Activated CD4-positive, alpha-beta T cell treated with anti-CD3 and anti-CD28 coated beads, Interleukin-10, Interleukin-2, amounts not matched to agents 100 ng/mL and 50 ng/mL, durations not matched to agents 16 hours and 8 hours (primary cell): ENCODE results near the gene PRKCE.

Experiments used
- DNase-seq: peaks from one replicate; pipeline ENCODE4 v3.0.0-alpha.2; 2020

The PRKCE gene

DNA sequence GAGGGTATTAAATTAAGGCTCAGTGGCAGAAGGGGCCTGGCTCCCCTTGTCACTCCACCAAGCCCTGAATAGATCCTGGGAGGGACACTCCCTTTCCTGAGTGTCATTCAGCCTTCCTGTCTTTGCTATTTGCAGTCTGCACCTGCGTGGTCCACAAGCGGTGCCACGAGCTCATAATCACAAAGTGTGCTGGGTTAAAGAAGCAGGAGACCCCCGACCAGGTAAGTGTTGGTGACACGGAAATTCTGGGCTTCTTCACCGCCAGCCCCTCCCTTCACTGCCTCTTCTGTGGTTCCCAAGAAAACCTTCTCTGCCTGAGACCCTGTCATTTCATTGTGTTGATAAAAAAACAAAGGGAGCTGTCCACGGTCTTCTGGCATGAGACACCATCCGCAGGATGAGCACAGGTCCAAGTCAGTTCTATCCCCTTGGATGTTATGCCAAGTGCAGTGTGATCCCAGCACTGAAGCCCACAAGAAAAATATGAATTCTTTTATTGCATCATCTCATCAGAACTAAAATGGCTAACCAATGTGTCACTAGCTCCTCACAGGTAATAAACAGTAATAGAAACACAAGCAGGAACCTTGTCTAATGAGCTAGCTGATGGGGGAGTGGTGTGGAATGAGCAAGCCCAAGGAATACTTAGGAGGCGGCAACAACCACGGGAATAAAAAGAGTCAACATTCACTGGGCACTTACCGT lies 328.8 kb downstream of the PRKCE start:
- no peak for DNase-seq

DNA sequence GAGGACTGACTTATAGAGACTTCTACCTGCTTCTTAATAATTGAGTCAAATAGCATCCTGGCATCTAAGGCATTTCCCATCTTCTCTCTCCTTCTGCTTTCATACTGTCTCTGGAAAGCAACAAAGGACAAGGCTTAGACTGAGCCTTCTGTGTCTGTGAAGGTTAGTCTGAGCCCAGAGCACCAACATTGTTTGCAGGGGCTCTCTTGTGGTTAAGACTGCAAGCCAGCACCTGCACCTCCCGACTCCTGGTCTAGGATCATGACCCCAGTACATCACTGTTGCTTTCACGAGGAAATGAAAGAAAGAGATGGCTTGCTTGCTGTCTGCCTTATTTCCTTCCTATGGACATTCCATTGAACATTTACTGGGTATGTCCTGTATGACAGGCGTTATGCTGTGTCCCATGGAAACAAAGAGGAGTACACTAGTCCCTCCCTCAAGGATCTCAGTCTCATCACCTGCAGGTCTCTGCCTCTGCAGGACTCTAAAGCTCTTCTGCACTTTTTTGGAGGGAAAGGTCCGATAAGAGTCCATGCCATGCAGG lies 330.0 kb downstream of the PRKCE start:
- DNase-seq: no peak

DNA sequence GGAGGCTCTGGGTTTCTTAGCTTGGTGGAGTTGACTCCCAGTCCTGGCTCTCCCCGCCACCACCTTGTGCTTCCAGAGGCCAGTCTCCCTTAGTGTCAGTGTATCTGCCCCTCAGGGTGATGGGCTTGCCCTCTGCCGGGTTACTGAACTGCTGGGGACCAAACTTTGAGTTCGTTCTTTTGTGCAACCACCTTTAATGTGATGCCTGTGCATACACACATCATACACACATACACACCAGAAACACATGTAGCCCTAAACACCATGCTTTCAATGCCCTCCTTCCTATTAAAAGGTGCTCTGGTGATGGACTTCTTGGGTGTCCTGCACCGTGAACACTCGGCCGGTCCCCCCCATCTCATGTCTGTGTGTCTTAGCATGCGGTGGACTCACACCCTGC lies 330.6 kb downstream of the PRKCE start:
- DNase-seq: no peak

DNA sequence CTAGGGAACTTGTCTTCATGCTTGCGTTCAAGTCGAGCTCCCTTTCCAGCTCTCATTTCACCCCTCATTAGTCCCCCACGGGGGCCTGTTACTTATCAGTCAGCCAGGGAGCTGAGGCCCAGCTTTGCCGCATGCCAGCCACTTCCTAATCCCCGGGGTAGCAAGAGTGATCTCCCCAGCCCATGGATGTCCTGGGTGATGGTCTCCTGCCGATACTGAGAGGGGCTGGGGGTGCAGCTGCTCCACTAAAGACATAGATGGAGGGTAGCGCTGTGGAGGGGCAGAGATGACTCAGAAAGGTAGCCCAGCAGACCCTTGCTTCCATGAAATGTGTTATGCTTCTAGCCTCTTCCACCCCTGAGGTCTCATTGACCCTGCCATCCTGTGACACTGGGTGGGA lies 331.7 kb downstream of the PRKCE start:
- no peak for DNase-seq

DNA sequence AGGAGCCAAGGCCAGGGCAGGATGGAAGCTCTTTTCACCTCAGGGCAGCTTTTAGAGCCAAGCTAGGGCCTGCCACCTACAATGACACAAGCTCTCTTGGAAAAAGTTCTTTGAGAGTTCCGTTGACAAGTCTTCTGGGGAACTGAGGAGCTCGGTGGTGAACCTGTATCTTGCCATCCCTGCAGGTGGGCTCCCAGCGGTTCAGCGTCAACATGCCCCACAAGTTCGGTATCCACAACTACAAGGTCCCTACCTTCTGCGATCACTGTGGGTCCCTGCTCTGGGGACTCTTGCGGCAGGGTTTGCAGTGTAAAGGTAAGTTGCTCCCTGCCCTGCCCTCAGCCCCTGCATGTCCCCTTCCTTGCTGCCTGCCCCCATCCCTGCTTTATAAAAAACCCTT lies 332.9 kb downstream of the PRKCE start:
- no peak for DNase-seq

DNA sequence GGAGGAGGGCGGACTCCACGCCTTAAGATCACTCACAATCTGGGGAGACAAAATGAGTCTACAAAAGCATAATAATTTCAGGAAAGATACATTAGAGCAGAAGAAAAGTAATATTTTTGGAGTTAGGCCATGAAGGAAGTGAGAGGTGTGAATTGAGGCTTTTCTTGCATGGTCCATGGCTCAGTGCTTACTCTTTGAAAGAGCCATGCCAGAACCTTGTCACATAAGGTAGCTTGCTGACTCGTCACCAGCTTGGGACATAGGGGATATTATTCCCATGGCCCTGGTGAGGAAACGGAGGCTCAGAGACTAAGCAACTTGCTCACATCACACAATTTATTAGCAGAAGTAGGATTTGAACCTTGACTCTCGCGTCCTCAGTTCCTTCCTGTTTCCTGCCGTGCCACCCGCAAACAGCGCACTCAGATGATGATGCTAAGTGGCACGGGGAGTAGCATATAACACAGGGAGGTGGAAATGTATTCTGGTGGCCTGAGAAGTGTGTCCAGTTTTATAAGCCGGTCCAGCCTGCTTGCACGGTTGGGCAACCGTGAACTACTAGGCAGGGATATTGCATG lies 333.5 kb downstream of the PRKCE start:
- DNase-seq: no peak

DNA sequence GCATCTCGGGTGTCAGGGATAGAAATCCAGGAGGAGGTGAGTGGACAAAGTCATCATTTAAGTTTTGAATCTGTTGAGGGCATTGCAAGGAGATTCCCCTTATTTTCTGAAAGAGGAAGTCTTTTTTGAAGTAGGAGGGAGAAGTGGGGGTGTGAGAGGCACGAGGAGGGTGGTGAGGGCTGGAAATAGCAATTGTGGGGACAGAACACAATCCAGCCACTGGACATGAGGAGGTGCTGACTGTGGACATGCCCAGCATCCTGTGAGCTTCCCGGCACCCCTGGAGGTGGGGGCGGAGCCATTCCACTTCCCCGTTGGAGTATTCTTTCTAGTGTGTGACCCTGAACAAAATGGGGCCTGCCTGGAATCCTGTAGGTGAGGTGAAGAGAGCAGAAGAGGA lies 335.0 kb downstream of the PRKCE start:
- DNase-seq: no peak

DNA sequence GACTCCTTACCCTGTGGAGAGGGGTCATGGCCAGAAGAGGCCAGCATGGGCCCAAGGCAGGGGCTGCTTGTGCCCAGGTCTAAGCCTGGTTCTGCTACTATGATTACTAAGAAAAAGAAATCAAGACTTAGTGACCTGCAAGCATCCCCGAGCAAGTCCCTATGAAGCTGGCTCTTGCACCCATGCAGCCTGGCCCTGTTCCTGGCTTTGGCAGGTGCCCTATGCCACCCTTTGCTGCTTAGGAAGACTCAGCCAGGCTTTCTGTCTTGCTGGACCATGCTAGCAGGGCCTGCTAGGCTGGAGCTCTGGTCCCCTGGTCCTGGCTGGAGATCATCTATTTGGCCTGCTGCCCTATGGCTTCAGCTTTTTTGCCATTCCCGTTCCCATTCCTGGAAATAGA lies 336.4 kb downstream of the PRKCE start:
- DNase-seq: no peak

DNA sequence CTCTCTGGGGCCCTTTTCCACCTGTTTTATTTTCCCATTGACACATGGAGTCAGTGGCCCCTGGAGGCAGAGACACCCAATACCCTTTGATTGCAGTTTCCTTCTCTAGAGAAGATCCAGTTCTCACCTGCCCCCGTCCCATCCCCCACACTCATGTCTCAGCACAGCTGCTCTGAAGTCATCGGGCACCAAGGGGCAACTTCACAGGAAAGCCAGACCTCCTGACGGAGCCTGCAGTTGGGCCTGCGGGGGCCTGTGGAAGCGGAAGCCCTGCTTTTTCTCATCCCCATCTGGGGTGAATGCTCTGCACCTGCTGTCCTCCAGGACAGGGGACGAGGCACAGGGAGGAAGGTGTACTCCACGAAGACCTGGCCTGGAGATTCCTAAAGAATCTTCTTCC lies 337.4 kb downstream of the PRKCE start:
- no peak for DNase-seq

DNA sequence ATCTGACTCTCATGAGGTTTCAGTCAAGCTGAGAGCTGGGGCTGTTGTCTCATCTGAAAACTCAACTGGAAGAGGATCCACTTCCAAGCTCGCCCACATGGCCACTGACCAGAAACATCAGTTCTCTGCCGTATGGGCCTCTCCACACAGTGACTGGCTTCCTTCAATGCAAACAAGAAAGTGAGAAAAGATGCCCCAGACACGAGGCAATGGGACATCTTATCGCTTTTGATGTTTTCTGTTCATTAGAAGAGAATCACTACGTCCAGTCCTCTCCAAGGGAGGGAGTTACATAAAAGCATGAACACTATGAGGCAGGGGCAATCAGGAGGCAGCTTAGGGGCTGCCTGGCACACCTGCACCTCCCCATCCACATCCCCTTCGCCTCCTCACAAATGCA lies 338.7 kb downstream of the PRKCE start:
- DNase-seq: no peak

DNA sequence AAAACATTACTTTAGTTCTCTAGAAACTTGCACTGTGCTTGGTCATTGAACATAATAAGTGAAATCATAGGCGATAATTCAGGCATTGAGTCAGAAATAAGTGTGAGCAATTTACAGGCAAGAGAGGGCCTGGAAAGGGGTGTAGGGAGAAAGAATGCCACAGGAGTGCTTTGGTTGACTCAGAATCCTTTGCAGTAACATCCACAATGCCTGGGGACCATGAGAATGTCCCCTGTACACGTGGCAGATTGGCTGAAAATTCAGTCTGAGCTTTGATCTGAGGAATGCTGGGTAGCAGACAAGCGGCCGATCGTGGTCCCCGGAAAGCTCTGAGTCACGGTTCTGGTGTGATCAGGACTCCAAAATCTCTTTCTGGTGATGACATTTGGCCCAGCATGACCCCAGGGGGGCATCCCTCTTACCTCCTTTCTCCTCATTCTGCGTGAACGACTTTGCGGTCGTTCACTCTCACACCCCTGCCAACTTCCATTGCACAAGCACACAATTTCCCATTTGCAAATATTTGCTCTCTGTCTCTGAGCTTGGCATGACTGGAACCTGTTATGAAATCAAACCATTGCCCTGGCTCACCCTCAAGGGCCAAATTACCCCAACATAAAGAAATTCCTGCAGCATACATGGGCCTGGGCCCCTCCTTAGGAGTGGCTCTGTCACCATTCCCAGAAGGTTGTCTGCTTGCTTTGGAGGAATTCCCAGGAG lies 340.7 kb downstream of the PRKCE start:
- DNase-seq: no peak

DNA sequence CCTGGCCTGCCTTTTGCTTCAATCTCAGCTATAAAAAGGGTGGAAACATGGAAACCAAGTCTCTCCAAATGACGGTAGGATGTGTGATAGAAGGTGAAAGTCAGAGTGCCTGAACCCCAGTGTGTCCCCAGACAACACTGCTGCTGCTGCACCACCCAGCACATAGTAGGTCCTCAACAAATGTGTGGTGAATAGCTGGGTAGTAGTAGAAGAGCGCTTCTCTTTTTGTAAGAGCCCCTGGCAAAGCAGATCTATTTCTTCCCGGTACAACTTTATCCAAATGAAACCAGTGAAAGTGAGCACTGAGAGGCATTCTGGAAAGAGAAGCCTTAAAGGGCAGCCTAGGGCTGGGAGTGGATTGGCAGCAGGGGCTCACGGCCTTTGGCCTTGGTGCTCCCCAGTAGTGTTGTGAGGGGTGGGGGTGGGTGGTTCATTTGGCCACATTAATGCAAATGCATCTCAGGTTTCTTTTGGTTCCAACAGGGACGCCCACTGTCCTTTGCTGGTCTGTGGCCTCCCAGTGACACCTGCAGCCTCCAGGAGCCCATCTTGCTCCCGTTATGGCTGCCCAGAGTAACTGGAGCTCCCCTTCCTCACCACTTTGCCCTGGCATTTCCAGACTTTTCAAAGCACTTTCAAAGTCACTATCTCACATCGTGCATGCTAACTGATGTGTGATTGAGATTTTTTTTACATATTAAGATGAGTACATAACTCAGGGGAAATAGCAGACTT lies 341.4 kb downstream of the PRKCE start:
- DNase-seq: no peak

DNA sequence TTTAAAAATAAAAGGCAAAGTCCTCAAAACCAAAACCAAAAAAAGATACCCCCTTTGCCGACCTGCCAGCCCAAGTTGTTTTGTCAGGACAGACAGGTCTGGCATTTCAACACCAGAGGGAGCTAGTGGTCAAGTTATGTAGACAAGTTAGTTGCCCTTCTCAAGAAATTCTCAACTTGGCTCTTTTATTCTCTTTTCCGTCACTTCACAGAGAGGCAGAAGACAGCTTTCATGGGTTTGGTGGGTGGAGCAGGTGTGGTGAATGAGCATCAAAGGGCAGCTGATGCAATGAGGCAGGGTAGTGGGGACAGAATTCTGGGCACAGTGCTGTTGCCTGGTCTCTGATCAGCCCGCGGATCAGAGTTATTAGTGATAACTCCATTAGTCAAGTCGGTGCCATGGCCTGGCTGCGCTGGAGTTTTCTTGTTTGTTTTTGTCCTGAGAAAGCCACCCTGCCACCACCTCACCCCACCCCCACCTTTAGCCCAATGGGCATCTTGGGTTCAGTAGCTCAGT lies 342.1 kb downstream of the PRKCE start:
- DNase-seq: peak; percentile 83

DNA sequence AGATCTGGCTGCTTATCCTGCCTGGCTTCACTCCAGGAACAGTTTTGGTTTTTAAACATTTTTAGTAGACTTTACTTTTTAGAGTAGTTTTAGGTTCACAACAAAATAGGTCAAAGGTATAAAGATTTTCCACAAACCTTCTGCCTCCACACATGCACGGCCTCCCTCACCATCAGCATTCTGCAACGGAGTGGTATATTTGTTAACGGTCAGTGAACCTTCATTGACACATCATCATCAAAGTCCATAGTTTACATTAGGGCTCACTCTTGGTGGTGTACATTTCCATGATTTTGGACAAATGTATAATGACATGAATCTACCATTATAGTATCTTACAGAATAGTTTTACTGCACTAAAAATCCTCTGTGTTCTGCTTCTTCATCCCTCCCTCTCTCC lies 342.6 kb downstream of the PRKCE start:
- DNase-seq: no peak

DNA sequence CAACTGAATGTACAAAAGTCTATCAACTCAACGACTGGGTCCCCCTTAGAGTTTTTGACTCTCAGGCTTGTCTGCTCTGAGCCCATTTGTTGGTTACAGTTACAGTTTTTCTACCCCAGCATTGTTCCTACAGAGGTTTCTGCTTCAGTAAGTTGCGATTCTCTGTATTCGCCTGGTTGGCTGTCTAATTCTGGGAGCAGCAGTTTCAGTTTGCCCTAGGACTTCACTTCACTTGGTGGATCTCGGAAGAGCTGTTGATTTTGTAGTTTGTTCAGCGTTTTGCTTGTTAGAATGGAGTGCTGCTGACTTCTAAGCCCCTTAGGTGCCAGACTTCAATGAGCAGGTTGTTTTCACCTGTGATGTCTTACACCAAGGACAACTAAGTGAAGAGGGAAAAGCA lies 349.2 kb downstream of the PRKCE start:
- no peak for DNase-seq

DNA sequence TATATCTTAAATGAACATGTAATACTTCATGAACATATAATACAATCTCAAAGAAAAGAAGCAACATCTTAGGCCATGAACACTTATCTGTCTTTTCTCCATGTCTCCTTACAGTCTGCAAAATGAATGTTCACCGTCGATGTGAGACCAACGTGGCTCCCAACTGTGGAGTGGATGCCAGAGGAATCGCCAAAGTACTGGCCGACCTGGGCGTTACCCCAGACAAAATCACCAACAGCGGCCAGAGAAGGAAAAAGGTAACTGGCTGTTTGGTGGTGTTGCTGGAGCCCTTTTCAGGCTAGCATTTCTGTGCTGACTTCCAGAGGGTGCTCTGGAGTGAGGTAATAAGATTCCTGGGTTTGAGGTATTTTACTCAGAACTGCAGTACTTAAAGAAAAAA lies 349.8 kb downstream of the PRKCE start:
- DNase-seq: no peak

DNA sequence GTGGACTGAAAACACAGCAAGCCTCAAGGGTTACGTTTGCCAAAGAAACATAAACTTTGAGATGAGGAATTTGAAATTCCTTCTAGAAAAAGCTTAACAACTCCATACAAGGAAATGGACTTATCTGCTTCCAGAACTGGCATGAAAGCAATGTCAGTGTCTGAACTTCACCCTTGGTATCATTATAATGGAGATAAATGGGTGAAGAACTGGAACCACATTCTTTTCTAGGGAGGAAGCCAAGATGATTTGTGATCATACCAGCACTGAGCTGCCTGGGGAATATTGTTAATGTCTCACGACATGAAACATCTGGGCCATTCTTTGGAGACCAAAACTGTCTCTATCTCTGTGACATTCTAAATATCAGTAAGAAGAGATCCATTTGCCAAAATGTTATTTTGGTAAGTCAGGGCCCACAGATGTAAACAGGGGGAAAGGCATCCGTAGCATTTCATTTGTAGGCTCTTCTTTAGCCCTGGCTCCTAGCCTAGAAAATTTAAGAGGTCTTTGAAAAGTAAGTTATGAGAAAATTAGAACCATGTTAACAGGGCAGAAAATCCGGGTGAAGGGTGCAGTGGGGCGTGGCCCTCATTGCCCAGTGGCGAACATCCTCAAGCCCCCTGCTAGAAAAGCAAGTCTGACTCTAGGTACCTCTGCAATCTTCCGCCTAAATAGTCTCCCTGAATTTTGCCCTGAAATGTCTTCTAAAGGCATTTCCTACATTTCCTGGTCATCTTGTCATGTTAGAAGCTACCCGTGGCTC lies 350.4 kb downstream of the PRKCE start:
- DNase-seq: no peak

DNA sequence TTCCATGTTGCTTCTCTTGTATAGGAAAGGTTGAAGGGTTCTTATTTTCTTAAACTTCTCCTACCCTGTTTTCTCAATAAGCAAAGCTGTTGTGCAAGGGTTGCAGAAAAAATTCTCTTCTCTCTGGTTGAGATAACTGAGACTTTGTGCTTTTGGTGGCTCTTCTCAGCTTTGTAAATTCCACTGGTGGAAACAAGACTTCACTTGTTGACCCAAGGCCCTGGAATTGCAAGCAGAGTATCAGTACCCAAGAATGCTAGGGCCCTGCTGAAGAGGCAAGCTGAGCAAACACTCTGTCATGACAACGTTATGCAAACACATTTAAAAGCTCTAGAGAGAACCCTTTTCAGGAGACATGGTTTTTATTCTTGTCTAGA lies 351.0 kb downstream of the PRKCE start:
- DNase-seq: no peak

DNA sequence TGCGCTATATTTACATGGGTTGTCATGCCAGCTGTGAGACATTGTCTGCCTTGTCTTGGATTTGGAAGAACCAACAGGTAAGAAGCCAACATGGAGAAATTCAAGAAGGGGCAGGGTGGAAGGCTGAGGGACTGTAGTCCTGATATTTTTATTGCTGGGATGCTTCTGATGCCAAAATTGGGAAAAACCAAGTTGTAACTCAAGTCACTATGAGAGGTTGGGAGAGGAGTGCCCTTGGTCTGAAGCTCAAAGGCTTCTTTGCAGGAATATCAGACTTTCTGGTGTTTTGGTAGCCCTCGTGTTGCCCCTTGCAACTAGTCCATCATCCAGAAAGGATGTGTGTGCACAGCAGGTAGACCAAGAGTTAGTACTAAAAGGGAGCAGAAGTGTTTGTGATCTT lies 351.5 kb downstream of the PRKCE start:
- no peak for DNase-seq

DNA sequence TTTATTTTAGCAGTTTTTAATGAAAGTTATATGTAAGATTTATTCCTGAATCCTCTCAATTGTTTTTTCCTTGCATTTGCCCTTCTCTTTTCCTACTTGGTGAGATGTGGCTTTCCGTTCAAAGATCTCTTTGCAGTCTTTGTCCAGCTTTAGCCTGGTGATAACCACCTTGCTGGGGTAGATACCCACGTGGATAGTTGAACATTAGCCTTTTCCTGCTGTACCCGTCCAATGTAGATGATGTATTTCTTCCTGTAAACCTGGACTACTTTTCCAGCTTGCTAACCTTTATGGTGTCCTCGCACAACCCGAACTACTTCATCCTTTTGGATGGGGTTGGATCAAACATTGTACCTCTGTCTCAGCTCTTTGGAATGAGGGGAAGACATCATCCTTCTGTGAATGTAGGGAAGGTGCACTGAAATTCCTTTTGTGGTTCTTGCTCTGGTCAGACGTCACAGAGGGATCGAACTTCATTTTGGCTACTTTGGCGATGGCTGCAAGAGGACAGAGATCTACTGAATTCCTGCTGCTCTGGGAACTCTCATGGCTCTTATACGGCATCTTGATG lies 352.5 kb downstream of the PRKCE start:
- DNase-seq: no peak

DNA sequence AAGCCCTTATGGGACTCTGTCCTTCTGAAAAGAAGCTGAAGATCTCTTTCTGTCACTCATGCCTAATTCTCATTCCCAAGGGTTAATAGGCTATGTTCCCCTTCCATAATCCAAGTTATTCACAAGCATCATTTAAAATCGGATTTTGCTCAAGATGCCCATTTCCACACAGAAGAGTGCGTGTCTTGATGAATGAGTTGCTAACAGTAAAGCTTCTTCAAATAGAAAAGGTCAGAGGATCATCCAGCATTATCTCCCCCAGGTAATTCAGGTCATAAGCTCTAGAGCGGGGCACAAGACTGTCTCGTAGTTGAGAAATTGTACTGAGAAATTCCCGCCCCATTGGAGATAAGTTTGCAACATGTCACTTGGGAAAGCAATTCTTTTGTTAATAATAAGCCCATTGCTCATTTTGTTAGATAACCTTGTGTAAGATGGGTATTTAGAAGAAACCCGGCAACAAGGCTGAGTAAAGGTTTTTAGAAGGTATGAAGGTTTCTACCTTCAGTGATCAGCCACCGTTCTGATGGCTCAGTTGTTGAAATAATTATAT lies 355.1 kb downstream of the PRKCE start:
- no peak for DNase-seq

DNA sequence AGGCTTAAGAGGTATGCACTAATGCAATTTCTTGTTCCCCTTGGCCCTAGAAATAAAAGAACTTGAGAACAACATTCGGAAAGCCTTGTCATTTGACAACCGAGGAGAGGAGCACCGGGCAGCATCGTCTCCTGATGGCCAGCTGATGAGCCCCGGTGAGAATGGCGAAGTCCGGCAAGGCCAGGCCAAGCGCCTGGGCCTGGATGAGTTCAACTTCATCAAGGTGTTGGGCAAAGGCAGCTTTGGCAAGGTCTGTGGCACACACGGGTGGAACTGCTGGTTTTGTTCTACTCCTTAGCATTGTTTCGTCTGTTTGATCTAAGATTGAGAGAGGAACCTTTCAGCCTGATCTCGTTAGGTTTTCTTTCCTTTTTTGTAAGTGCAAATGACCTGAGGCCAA lies 355.9 kb downstream of the PRKCE start:
- no peak for DNase-seq
